ENCODE results near the gene CWF19L2. TPM values are rescaled to one million over a fixed set of nuclear protein-coding genes. Genes with fewer than 3 reads are reported as not detected.

CWF19L2 gene
- polyA plus RNA-seq, 3 donors = 1.6 to 2.2 (median 1.7) TPM

- peaks cover 0 to 2% (median 0%) of the 10 kb centered on the region in 7 donors for H3K9me3 Mint-ChIP-seq
- Histone ChIP-seq H3K9ac (ENCODE audit: insufficient read depth, low read length, poor library complexity, severe bottlenecking) (no peak overlapping the region), H3K79me2 (ENCODE audit: insufficient read depth, low read length) (no peaks in the 10 kb centered on the region), H3K4me3 (replicated peaks in 1 of 3; ENCODE audit: low read depth in 2 of 3, low read length in 3 of 3) (no peak overlapping the region), H3K4me1 (ENCODE audit: control insufficient read depth in 1 of 2, insufficient read depth in 2 of 2, low read length in 2 of 2) (no peaks in the 10 kb centered on the region), H3K36me3 (replicated peaks in 1 of 2; ENCODE audit: control insufficient read depth in 1 of 2, insufficient read depth in 2 of 2, low read length in 2 of 2) (peaks cover 2 to 41% of the 10 kb centered on the region in 2 donors), H3K9me3 (replicated peaks in 1 of 2; ENCODE audit: control insufficient read depth in 1 of 2, insufficient read depth in 1 of 2, low read length in 2 of 2) (no peaks in the 10 kb centered on the region), H3K4me2 (replicated peaks; ENCODE audit: extremely low read depth, low read length, poor library complexity, severe bottlenecking) (no peak overlapping the region), H4K20me1 (ENCODE audit: insufficient read depth, low read length) (no peaks in the 10 kb centered on the region), H3K27me3 (ENCODE audit: control insufficient read depth in 2 of 2, insufficient read depth in 2 of 2, low read length in 2 of 2) (no peaks in the 10 kb centered on the region), H3K27ac (ENCODE audit: low read depth in 1 of 2, low read length in 2 of 2) (no peak overlapping the region), H2AFZ (ENCODE audit: insufficient read depth, low read depth, low read length, poor library complexity, severe bottlenecking) (no peak overlapping the region)
- peaks cover 36 to 48% of the 10 kb centered on the region in 2 donors for H3K36me3 Mint-ChIP-seq
- H3K4me1 Mint-ChIP-seq = no peaks in the 10 kb centered on the region
- H3K4me3 Mint-ChIP-seq = no peak overlapping the region
- intact Hi-C loops (cut with micrococcal nuclease) = no loop called here
- no CpG with 5 or more reads among the region's 3 CpGs for WGBS (ENCODE audit: insufficient coverage)
- H3K27ac Mint-ChIP-seq = no peak overlapping the region
- DNase-seq = no peak
- peaks cover 0 to 2% (median 0%) of the 10 kb centered on the region in 3 donors for H3K27me3 Mint-ChIP-seq (ENCODE audit: low read depth in 3 of 3)
- TF ChIP-seq, protein P1, sequence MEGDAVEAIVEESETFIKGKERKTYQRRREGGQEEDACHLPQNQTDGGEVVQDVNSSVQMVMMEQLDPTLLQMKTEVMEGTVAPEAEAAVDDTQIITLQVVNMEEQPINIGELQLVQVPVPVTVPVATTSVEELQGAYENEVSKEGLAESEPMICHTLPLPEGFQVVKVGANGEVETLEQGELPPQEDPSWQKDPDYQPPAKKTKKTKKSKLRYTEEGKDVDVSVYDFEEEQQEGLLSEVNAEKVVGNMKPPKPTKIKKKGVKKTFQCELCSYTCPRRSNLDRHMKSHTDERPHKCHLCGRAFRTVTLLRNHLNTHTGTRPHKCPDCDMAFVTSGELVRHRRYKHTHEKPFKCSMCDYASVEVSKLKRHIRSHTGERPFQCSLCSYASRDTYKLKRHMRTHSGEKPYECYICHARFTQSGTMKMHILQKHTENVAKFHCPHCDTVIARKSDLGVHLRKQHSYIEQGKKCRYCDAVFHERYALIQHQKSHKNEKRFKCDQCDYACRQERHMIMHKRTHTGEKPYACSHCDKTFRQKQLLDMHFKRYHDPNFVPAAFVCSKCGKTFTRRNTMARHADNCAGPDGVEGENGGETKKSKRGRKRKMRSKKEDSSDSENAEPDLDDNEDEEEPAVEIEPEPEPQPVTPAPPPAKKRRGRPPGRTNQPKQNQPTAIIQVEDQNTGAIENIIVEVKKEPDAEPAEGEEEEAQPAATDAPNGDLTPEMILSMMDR (IDR thresholded peaks at IDR 0.05) = no peak
Observed at GRCh38 chr11:107329164-107329563, 128.5 kb downstream of the CWF19L2 start.

DNA sequence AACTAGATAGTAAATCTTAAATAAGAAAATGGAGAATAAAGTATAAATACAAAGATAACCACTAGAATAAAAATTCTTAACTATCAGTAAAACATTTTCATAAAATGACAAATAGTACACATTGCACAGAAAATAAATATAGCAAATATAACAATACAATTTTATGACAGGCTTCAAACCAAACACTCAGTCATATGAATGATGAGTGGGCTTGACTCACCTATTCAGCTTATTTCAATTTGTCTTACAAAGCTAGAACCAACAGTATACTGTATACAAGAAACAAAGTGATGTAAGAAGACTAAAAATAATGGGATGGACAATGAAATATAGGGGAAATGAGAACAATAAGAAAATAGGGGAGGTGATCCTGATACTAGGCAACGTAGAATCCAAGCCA, 141.2 kb downstream of the CWF19L2 start:
- Histone ChIP-seq H3K9ac (ENCODE audit: insufficient read depth, low read length, poor library complexity, severe bottlenecking) (no peak overlapping the region), H4K20me1 (ENCODE audit: insufficient read depth, low read length) (no peaks in the 10 kb centered on the region), H3K4me3 (replicated peaks in 1 of 3; ENCODE audit: low read depth in 2 of 3, low read length in 3 of 3) (no peak overlapping the region), H3K36me3 (replicated peaks in 1 of 2; ENCODE audit: control insufficient read depth in 1 of 2, insufficient read depth in 2 of 2, low read length in 2 of 2) (peaks cover 0 to 7% of the 10 kb centered on the region in 2 donors), H2AFZ (ENCODE audit: insufficient read depth, low read depth, low read length, poor library complexity, severe bottlenecking) (no peak overlapping the region), H3K4me1 (ENCODE audit: control insufficient read depth in 1 of 2, insufficient read depth in 2 of 2, low read length in 2 of 2) (no peaks in the 10 kb centered on the region), H3K4me2 (replicated peaks; ENCODE audit: extremely low read depth, low read length, poor library complexity, severe bottlenecking) (no peak overlapping the region), H3K27ac (ENCODE audit: low read depth in 1 of 2, low read length in 2 of 2) (no peak overlapping the region), H3K27me3 (ENCODE audit: control insufficient read depth in 2 of 2, insufficient read depth in 2 of 2, low read length in 2 of 2) (no peaks in the 10 kb centered on the region), H3K9me3 (replicated peaks in 1 of 2; ENCODE audit: control insufficient read depth in 1 of 2, insufficient read depth in 1 of 2, low read length in 2 of 2) (peaks cover 9 to 11% of the 10 kb centered on the region in 2 donors), H3K79me2 (ENCODE audit: insufficient read depth, low read length) (no peaks in the 10 kb centered on the region)
- Mint-ChIP-seq H3K4me1 (no peaks in the 10 kb centered on the region), H3K36me3 (peaks cover 14 to 20% of the 10 kb centered on the region in 2 donors), H3K27ac (no peak overlapping the region), H3K4me3 (no peak overlapping the region), H3K27me3 (ENCODE audit: low read depth in 3 of 3) (no peaks in the 10 kb centered on the region), H3K9me3 (peaks cover 5 to 25% (median 18%) of the 10 kb centered on the region in 7 donors)
- no peak for DNase-seq
- intact Hi-C loops (cut with micrococcal nuclease) = no loop called here
- WGBS (ENCODE audit: insufficient coverage) = no CpG with 5 or more reads among the region's 1 CpG
- TF ChIP-seq, protein P1 (IDR thresholded peaks at IDR 0.05) = no peak
